Measurements from ENCODE around the gene FGGY.

The FGGY gene

GRCh38 chr1:59307591-59307990, 10.7 kb downstream of the FGGY start:
- no peak for TF ChIP-seq CTCF (conservative IDR thresholded peaks at IDR 0.05; ENCODE audit: low read length)
- DNase-seq (ENCODE audit: low read depth) = no peak

GRCh38 chr1:59308839-59309238, 11.9 kb downstream of the FGGY start:
- no peak for DNase-seq (ENCODE audit: low read depth)
- no peak overlapping the region for H3K4me3 ChIP-seq (ENCODE audit: low read length)
- no peak for TF ChIP-seq CTCF (conservative IDR thresholded peaks at IDR 0.05; ENCODE audit: low read length)

More at GRCh38 chr1:59307591-59307990, 10.7 kb downstream of the FGGY start:
- no peak overlapping the region for H3K4me3 ChIP-seq (ENCODE audit: low read length)

GRCh38 chr1:59309392-59309791, 12.5 kb downstream of the FGGY start:
- no peak for DNase-seq (ENCODE audit: low read depth)
- TF ChIP-seq CTCF (conservative IDR thresholded peaks at IDR 0.05; ENCODE audit: low read length) = no peak
- H3K4me3 ChIP-seq (ENCODE audit: low read length) = no peak overlapping the region

- H3K4me3 ChIP-seq (ENCODE audit: low read length) = no peak overlapping the region
- no peak for TF ChIP-seq CTCF (conservative IDR thresholded peaks at IDR 0.05; ENCODE audit: low read length)
- DNase-seq (ENCODE audit: low read depth) = peak; percentile 34
Observed at GRCh38 chr1:59309795-59310548, 13.1 kb downstream of the FGGY start.

GRCh38 chr1:59310549-59311250, 13.8 kb downstream of the FGGY start:
- no peak overlapping the region for H3K4me3 ChIP-seq (ENCODE audit: low read length)
- no peak for TF ChIP-seq CTCF (conservative IDR thresholded peaks at IDR 0.05; ENCODE audit: low read length)
- no peak for DNase-seq (ENCODE audit: low read depth)

- no peak overlapping the region for H3K4me3 ChIP-seq (ENCODE audit: low read length)
- no peak for TF ChIP-seq CTCF (conservative IDR thresholded peaks at IDR 0.05; ENCODE audit: low read length)
- DNase-seq (ENCODE audit: low read depth) = no peak
Observed at GRCh38 chr1:59314776-59315528, 18.1 kb downstream of the FGGY start.

Data from AG10803 (cell line).